ENCODE data around the gene NEB.
"Not testable (repeated sequence)": the region's sequence is repeated elsewhere in the genome, so short reads cannot be mapped to it uniquely, and the experiment has no call there.

The NEB gene

DNA sequence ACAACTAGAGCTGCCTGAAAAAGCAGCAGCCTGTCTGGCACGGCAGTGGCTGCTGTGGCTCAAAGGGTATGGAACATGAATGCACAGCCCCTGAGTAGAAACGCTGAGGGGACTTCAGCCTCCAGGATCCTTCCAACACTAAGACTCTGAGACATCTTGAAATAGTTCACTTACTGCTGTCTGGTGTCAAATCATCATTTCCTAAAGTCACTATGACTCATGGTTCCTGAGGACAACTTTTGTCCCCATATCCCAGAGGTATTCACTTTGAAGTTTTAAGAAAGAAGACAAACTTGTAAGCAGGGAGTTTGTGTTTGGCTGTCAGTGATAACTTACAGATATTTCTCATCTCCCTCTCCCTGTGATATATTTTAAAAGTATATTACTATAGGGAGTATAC is 33.3 kb upstream of the NEB start:
- no peak overlapping the region for H3K4me3 Mint-ChIP-seq
- H3K27ac Mint-ChIP-seq: no peak overlapping the region
- no peaks in the 10 kb centered on the region for H3K27me3 Mint-ChIP-seq
- H3K36me3 Mint-ChIP-seq: peaks cover 18% of the 10 kb centered on the region
- no peaks in the 10 kb centered on the region for H3K9me3 Mint-ChIP-seq
- H3K4me1 Mint-ChIP-seq: peaks cover 10% of the 10 kb centered on the region

DNA sequence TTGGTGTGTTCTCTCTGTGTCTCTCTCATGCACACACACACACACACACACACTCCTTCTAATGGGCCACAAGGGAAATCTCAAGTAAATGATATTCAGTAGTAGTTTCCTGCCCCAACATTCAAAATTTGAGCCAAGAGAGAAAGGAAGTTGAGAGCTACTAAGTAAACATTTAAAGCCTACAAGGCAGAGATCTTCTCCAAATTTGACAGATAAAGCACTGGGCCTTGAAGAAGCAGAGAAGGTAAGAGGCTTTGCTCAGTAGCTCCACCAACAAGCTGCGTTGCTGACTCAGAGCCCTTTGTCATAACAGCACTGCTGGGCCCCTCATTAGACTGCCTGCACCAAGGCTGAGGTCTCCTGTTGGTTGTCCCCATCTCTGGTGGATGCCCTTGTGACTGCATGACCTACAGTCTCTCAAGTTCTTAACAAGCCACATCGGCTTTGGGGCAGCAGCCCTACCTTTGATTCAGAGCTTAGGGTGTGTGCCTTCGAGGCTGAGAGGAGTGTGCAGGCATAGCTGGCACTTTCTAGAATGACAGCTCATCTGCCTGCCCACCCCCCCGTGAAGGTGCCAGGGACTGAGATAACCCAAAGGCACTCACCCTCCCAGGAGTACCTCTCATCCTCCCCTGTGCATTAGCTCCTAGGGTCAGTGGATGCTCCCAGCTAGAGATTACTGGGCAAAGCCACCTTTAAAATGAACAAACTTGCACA is 32.3 kb upstream of the NEB start:
- Mint-ChIP-seq H3K9me3 (no peaks in the 10 kb centered on the region), H3K27me3 (no peaks in the 10 kb centered on the region), H3K4me1 (peaks cover 10% of the 10 kb centered on the region), H3K36me3 (peaks cover 12% of the 10 kb centered on the region), H3K27ac (no peak overlapping the region), H3K4me3 (no peak overlapping the region)

DNA sequence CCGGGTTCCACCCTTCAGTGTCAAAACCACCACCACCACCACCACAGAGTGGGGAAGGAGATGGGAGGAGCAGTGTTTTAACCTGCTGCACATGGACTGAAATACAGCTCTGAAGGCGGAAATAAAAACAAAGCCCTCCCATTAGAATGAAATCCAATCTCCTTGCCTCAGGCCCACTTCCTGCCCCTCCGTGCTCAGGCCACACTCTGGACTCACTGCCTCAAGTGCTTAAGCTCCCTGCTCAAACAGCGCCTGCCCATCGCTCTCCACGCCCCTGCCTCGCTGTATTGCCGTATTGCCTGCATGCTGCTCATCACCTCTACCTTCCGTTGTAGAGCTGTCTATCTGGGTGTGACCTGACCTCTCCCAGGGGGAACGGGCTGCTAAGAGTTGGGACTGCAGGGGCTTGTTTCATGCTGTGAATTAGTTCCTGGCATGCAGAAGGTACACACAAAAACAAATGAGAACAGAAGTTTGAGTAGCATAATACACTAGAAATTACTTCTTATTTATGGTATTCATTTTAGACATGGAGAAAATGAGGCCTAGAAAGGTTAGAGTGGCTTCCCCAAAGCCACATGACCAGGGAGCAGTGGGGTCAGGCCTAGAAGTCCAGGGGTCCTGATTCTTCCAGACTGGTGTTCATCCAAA is 31.6 kb upstream of the NEB start:
- H3K4me3 Mint-ChIP-seq: no peak overlapping the region
- no peaks in the 10 kb centered on the region for H3K9me3 Mint-ChIP-seq
- no peak overlapping the region for H3K27ac Mint-ChIP-seq
- H3K4me1 Mint-ChIP-seq: peaks cover 10% of the 10 kb centered on the region
- H3K27me3 Mint-ChIP-seq: no peaks in the 10 kb centered on the region
- H3K36me3 Mint-ChIP-seq: peaks cover 9% of the 10 kb centered on the region

- Mint-ChIP-seq H3K4me3 (no peak overlapping the region), H3K27me3 (no peaks in the 10 kb centered on the region), H3K9me3 (no peaks in the 10 kb centered on the region), H3K27ac (no peak overlapping the region), H3K36me3 (peaks cover 6% of the 10 kb centered on the region), H3K4me1 (peaks cover 10% of the 10 kb centered on the region)
Measured at GRCh38 chr2:151762694-151763093, 28.4 kb upstream of the NEB start.

- Mint-ChIP-seq H3K9me3 (no peaks in the 10 kb centered on the region), H3K36me3 (peaks cover 6% of the 10 kb centered on the region), H3K27me3 (no peaks in the 10 kb centered on the region), H3K4me3 (no peak overlapping the region), H3K4me1 (peaks cover 10% of the 10 kb centered on the region), H3K27ac (no peak overlapping the region)
Measured at GRCh38 chr2:151761687-151762086, 27.4 kb upstream of the NEB start.

GRCh38 chr2:151761193-151761592 is 26.9 kb upstream of the NEB start:
- no peaks in the 10 kb centered on the region for H3K9me3 Mint-ChIP-seq
- H3K36me3 Mint-ChIP-seq: peaks cover 6% of the 10 kb centered on the region
- H3K4me1 Mint-ChIP-seq: peaks cover 6% of the 10 kb centered on the region
- no peaks in the 10 kb centered on the region for H3K27me3 Mint-ChIP-seq
- no peak overlapping the region for H3K4me3 Mint-ChIP-seq
- no peak overlapping the region for H3K27ac Mint-ChIP-seq

DNA sequence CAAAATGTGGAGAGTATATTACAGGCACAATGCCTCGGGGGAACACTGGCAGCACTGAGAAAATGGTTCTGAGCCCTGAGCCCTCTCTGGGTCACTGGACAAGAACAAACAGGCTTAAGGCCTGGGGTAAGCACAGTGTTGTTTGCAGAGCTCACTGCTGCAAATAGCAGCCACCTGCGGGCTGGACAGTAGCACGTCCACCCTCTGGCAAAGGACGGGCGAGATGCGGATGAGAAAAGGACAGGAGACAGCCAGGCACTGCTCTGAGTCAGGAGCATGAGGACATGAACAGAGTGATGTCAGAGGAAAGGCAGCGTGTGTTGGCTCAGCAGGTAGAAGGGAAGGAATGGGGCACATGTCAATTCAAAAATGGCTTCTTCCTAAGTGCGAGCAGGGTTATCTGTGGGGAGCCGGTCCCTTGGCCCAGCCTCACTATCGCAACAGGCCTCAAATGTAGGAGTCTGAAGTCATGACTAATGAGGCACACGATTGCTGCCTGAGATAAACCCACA is 25.9 kb upstream of the NEB start:
- no peaks in the 10 kb centered on the region for H3K9me3 Mint-ChIP-seq
- H3K27me3 Mint-ChIP-seq: no peaks in the 10 kb centered on the region
- H3K36me3 Mint-ChIP-seq: peaks cover 3% of the 10 kb centered on the region
- no peak overlapping the region for H3K4me3 Mint-ChIP-seq
- no peak overlapping the region for H3K27ac Mint-ChIP-seq
- H3K4me1 Mint-ChIP-seq: no peaks in the 10 kb centered on the region

DNA sequence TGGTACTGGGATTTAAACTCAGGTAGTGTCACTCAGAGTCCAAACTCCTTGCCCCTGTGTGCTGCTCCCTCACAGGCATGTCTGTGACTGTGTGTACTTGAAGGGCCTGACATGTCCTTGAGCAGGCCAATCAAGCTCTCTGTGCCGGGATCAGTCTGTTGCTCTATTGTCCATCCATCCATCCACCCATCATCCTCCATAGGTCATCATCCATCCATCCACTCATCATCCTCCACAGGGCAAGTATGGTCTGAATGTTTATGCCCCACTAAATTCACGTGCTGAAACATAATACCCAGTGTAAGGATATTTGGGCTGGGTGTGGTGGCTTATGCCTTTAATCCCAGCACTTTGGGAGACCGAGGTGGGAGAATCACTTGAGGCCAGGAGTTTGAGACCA is 24.5 kb upstream of the NEB start:
- H3K27me3 Mint-ChIP-seq: no peaks in the 10 kb centered on the region
- H3K4me3 Mint-ChIP-seq: no peak overlapping the region
- no peak overlapping the region for H3K27ac Mint-ChIP-seq
- H3K4me1 Mint-ChIP-seq: no peaks in the 10 kb centered on the region
- no peaks in the 10 kb centered on the region for H3K36me3 Mint-ChIP-seq
- no peaks in the 10 kb centered on the region for H3K9me3 Mint-ChIP-seq

DNA sequence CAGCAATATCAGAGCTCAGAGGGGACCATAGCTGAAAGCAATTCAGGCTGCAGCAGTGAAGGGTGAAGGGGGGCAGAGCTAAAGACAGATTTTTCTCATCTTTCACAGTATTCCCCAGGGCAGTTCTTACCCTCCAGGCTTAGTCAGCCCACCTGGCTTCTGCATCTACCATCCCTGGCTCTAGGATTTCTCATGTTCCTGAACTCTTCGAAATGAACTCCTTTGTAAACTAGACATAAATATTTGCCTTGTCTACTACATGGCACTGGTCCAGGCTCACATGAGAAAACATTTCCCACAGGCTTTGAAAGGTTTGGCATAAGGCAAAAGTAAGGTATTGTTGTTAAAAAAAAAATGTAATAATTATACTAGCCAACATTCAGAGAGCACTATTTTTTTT is 23.6 kb upstream of the NEB start:
- Mint-ChIP-seq H3K4me3 (no peak overlapping the region), H3K4me1 (no peaks in the 10 kb centered on the region), H3K27me3 (no peaks in the 10 kb centered on the region), H3K36me3 (no peaks in the 10 kb centered on the region), H3K9me3 (no peaks in the 10 kb centered on the region), H3K27ac (no peak overlapping the region)

GRCh38 chr2:151756820-151757219 is 22.5 kb upstream of the NEB start:
- no peaks in the 10 kb centered on the region for H3K9me3 Mint-ChIP-seq
- no peaks in the 10 kb centered on the region for H3K27me3 Mint-ChIP-seq
- H3K4me3 Mint-ChIP-seq: no peak overlapping the region
- H3K4me1 Mint-ChIP-seq: no peaks in the 10 kb centered on the region
- H3K27ac Mint-ChIP-seq: no peak overlapping the region
- H3K36me3 Mint-ChIP-seq: no peaks in the 10 kb centered on the region

DNA sequence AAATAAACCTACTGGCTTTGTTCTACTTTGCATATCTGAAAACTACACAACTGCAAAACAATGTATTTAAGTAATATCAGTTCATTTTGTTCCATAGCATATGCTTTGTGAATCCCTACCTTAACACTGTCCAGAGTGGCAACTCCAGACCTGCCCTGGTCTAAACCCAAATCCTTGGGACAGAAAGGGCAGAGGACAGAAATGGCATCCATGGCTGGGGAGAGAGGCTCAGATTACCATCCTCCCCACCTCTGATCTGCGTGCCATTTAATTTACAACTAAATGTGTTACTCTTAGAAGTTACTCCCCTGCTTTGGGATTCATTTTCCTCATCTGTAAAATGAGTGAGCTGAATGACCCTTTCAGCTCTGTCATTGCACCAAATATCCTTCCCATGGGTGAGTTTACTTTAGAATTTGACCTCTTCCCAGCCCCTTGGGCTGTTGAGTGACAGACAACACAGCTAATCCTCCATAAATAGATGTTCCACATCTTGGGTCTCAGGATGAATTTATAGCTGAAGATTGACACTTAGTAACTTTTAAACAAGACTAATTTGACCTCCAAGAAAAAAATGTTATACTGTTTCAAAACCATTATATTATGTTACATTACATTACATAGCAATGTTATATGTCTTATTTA is 20.1 kb upstream of the NEB start:
- no peaks in the 10 kb centered on the region for H3K36me3 Mint-ChIP-seq
- no peaks in the 10 kb centered on the region for H3K27me3 Mint-ChIP-seq
- H3K4me3 Mint-ChIP-seq: no peak overlapping the region
- H3K27ac Mint-ChIP-seq: no peak overlapping the region
- H3K9me3 Mint-ChIP-seq: no peaks in the 10 kb centered on the region
- H3K4me1 Mint-ChIP-seq: no peaks in the 10 kb centered on the region

DNA sequence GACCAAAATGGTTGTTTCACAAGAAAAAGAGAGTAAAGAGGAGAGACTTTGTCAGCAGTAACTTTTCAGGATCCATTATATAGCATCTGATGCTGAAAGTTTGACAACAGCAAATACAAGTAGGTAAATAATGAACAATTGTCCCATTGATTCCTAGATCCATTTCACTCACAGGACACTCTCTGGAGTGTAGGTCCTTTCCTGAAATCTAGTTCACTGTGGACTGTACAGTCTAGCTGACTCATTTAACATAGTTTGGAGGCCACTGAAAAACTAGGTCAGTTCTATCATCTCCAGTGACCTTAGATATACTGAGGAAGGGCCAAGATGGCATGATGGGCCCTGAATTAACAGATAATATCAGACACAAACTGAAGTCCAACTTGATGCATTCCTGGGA is 19.3 kb upstream of the NEB start:
- Mint-ChIP-seq H3K36me3 (no peaks in the 10 kb centered on the region), H3K4me1 (no peaks in the 10 kb centered on the region), H3K27ac (no peak overlapping the region), H3K9me3 (no peaks in the 10 kb centered on the region), H3K4me3 (no peak overlapping the region), H3K27me3 (no peaks in the 10 kb centered on the region)

GRCh38 chr2:151745261-151745660 is 11.0 kb upstream of the NEB start:
- not testable (repeated sequence) for H3K27me3 Mint-ChIP-seq, H3K4me3 Mint-ChIP-seq, H3K4me1 Mint-ChIP-seq, H3K9me3 Mint-ChIP-seq, H3K27ac Mint-ChIP-seq
- peaks cover 21% of the 10 kb centered on the region for H3K36me3 Mint-ChIP-seq

GRCh38 chr2:151730262-151730975 is 3.9 kb downstream of the NEB start:
- H3K4me1 Mint-ChIP-seq: peaks cover 4% of the 10 kb centered on the region
- no peaks in the 10 kb centered on the region for H3K9me3 Mint-ChIP-seq
- no peak overlapping the region for H3K27ac Mint-ChIP-seq
- H3K27me3 Mint-ChIP-seq: no peaks in the 10 kb centered on the region
- H3K36me3 Mint-ChIP-seq: no peaks in the 10 kb centered on the region
- H3K4me3 Mint-ChIP-seq: no peak overlapping the region

DNA sequence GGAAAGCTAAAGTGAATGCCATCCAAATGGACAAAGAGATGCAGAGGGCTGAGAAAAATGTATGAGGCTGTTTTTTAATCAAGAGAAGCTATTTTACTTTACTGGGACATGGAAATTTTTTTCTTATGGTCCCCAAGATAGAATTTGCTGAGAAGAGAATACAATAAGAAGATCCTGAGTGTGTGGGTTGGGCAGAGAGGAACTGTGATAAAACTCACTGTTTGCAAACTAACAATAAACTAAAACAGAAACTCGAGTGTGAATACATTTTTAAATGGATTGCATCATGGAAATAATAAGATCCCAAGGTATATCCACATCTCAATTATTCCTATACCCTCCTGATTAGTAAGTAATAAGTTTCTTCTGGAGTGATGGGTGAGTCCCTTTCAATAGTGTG is 4.4 kb downstream of the NEB start:
- Mint-ChIP-seq H3K27me3 (no peaks in the 10 kb centered on the region), H3K4me3 (no peak overlapping the region), H3K4me1 (peaks cover 4% of the 10 kb centered on the region), H3K36me3 (no peaks in the 10 kb centered on the region), H3K9me3 (no peaks in the 10 kb centered on the region), H3K27ac (no peak overlapping the region)

GRCh38 chr2:151729415-151729811 is 4.9 kb downstream of the NEB start:
- no peaks in the 10 kb centered on the region for H3K36me3 Mint-ChIP-seq
- peaks cover 4% of the 10 kb centered on the region for H3K4me1 Mint-ChIP-seq
- H3K27ac Mint-ChIP-seq: no peak overlapping the region
- no peaks in the 10 kb centered on the region for H3K27me3 Mint-ChIP-seq
- no peak overlapping the region for H3K4me3 Mint-ChIP-seq
- H3K9me3 Mint-ChIP-seq: no peaks in the 10 kb centered on the region
